Measurements from ENCODE around the gene KRTAP24-1. TPM values are rescaled to one million over a fixed set of nuclear protein-coding genes. Genes with fewer than 3 reads are reported as not detected.

KRTAP24-1 gene
- total RNA-seq, 1 experiment from 2014 or later = not detected

DNA sequence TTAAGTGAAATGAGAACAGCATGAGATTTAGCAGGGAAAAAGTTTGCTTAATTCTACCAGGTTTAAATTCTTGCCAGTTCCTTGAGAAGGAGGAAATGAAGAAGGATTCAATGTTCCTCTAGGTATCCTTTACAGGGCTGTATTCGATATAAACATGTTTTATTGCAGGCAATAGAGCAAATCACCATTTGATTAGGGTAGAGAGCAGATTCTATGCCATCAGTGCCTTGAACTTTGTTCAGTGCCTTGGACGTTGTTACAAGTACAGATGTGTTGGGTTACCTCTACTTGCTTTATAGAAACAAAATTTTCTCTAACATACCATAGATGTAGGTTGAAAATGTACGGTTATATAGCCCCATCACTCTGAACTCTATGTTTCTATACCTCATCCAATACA lies 48.7 kb downstream of the KRTAP24-1 start:
- no peak for DNase-seq (ENCODE audit: low spot score)

GRCh38 chr21:30233228-30234020 lies 49.3 kb downstream of the KRTAP24-1 start:
- no peak for DNase-seq (ENCODE audit: low spot score)

- no peak for DNase-seq (ENCODE audit: low spot score)
Measured at GRCh38 chr21:30232011-30232410, 50.7 kb downstream of the KRTAP24-1 start.

Other genes starting within 250 kb of the KRTAP24-1 start
- gene CLDN17, start 116.1 kb downstream of the KRTAP24-1 start, total RNA-seq (2014; rRNA removed; shearing (Covaris generic)) = not detected in 2 replicates
- not detected in 2 replicates for gene CLDN8, start 66.9 kb downstream of the KRTAP24-1 start, total RNA-seq (2014; rRNA removed; shearing (Covaris generic))
- not detected in 2 replicates for gene KRTAP25-1, start 6.6 kb upstream of the KRTAP24-1 start, total RNA-seq (2014; rRNA removed; shearing (Covaris generic))
- gene KRTAP26-1, start 37.4 kb upstream of the KRTAP24-1 start, total RNA-seq (2014; rRNA removed; shearing (Covaris generic)) = not detected in 2 replicates
- gene KRTAP27-1, start 54.7 kb upstream of the KRTAP24-1 start, total RNA-seq (2014; rRNA removed; shearing (Covaris generic)) = not detected in 2 replicates
- gene KRTAP23-1, start 65.7 kb upstream of the KRTAP24-1 start, total RNA-seq (2014; rRNA removed; shearing (Covaris generic)) = not detected in 2 replicates
- gene KRTAP13-2, start 89.3 kb upstream of the KRTAP24-1 start, total RNA-seq (2014; rRNA removed; shearing (Covaris generic)) = not detected in 2 replicates
- gene KRTAP13-1, start 113.1 kb upstream of the KRTAP24-1 start, total RNA-seq (2014; rRNA removed; shearing (Covaris generic)) = not detected in 2 replicates
- not detected in 2 replicates for gene KRTAP13-3, start 143.0 kb upstream of the KRTAP24-1 start, total RNA-seq (2014; rRNA removed; shearing (Covaris generic))
- gene KRTAP13-4, start 147.3 kb upstream of the KRTAP24-1 start, total RNA-seq (2014; rRNA removed; shearing (Covaris generic)) = not detected in 2 replicates
- not detected in 2 replicates for gene KRTAP15-1, start 157.3 kb upstream of the KRTAP24-1 start, total RNA-seq (2014; rRNA removed; shearing (Covaris generic))
- gene KRTAP19-1, start 197.4 kb upstream of the KRTAP24-1 start, total RNA-seq (2014; rRNA removed; shearing (Covaris generic)) = not detected in 2 replicates
- not detected in 2 replicates for gene KRTAP19-2, start 204.5 kb upstream of the KRTAP24-1 start, total RNA-seq (2014; rRNA removed; shearing (Covaris generic))
- not detected in 2 replicates for gene KRTAP19-3, start 209.1 kb upstream of the KRTAP24-1 start, total RNA-seq (2014; rRNA removed; shearing (Covaris generic))
- gene KRTAP19-4, start 214.2 kb upstream of the KRTAP24-1 start, total RNA-seq (2014; rRNA removed; shearing (Covaris generic)) = not detected in 2 replicates
- not detected in 2 replicates for gene KRTAP19-5, start 219.2 kb upstream of the KRTAP24-1 start, total RNA-seq (2014; rRNA removed; shearing (Covaris generic))